Stimulated activated CD8-positive, alpha-beta memory T cell treated with anti-CD3 and anti-CD28 coated beads, Interleukin-7, amount 100 ng/mL, for 1 hour (primary cell): ENCODE results near the gene TCF7L2.

ENCODE experiments used
- DNase-seq, 2 donors: peaks; one replicate each; pipeline ENCODE4 v3.0.0-alpha.2; 2020; ENCODE audit warnings: low read depth in 2 of 2

The TCF7L2 gene

DNA sequence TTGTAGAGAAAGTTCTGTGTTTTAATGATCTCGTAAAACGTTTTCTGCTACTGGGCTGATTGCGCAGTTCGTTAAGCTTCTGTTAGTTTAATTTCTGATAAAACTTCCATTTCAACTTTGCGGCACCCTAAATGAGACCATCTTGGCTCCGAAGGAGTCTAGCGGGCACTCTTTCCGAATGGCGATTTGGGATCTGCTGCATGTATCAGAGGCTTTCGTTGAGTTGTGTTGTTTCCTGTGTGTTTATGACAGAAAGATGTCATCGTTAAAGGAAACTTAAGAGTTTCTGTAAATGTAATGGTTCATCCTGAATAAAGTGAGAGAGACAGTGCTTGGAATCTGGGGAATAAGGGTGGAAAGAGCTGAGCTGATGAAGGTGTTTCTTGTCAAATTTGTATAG is 174.7 kb downstream of the TCF7L2 start:
- DNase-seq: no peak

DNA sequence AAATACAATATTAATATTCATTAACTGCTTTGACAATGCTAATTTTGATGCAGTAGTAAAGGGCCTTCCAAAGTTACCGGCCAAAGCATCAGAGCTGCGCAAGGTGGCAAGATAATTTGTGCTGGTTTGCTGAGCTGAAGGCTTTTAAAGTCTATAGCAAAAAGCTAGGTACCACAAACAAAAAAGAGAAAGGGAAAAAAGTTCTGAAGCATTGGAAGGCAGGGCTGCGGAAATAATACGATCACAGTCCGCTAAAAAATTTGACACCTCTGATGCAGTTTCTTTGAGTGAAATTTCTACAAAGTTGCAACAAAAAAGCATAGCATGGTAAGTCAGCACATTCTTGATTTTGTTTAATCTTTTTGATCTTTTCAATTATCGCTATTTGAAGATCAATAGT is 175.6 kb downstream of the TCF7L2 start:
- no peak for DNase-seq

DNA sequence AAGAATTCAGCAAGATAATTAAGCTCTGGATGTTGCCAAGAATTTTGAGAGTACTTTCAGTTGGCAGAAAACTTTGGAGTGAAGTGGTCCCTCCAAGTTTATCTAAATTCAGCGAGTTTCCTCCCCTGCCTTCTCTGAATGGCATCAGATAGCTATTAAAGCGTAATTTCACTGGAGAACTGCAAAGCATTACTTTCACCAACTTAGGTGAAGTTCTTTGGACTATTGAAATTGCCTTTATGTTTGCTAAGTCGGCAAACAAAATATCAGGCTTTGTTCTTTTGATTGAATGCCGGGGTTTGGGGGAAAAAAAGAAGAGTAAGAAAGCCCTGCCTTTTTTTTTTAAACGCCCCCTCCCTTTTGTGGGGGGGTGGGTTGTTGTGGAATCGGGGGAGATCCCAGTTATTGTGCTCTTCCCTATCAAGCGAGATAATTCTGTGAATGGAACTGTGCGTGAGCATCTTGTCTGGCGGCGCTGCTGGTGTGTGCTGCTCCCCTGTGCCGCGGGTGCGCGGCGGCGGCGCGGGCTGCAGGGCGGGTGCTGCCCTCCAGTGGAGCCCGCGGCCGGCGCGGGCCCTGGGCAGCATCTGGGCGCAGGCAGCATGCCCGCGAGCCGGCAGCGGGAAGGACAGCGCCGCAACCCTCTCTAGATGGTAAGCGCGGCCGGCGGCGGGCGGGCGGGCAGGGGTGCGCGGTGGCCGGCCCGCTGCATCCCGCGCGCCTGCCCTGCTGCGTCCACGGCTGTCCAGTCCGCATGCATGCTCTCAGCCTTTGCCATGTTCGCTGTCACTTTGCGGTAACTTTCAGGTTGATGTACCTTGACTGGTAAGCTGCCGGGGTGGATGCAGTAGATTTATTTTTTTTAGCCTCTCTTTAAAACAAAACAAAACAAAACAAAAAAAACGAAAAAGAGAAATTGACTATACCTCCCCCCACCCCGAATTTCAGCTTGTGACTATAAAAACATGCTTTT is 176.5 kb downstream of the TCF7L2 start:
- DNase-seq: peak; percentile 8 to 9

DNA sequence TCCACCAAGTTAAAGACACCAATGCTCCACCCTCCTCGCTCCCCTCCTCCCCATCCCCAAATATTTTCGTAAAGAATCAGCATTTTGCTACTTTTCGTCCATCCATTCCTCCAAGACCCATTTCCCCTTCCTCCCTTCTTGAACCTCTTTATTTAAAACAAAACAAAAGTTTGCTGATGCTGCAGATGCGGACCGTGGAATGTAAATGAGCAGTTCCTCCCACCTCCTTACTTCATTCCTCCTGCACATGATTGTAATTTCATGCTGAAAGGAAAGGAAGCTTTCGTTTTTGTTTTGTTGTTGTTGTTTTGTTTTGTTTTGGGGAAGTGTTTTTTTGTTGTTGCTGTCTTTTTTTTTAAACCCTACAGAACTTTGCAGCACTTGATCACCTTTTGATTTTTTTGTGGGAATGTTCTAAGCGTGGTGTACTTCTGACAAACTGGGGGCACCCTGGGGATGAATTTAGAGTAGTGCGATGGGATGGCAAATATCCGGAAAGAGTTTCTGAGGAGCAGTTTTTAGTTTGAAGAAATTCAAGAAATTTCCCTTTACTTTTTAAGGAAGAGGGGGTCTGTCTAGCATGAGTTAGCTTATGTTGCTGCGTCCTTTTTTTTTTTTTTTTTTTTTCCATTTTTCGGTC is 177.3 kb downstream of the TCF7L2 start:
- DNase-seq: no peak

DNA sequence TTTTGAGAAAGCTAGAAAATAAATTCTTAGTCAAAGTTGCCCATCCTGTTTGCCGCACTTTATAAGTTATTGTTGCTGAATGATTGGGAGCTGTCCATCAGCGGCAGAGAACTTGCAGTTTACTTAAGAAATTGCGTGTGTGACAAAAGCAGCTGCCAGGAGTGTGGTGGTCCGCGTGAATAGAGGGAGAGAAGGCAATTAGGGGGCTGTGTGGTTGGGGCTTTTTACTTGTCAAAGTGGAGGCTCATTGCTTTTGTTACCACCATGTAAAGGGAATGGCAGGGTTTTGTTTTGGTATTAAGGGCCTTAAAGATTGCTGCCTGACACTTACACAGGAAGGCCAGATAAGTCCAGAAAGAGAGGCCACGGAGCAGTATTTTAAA is 177.8 kb downstream of the TCF7L2 start:
- no peak for DNase-seq

DNA sequence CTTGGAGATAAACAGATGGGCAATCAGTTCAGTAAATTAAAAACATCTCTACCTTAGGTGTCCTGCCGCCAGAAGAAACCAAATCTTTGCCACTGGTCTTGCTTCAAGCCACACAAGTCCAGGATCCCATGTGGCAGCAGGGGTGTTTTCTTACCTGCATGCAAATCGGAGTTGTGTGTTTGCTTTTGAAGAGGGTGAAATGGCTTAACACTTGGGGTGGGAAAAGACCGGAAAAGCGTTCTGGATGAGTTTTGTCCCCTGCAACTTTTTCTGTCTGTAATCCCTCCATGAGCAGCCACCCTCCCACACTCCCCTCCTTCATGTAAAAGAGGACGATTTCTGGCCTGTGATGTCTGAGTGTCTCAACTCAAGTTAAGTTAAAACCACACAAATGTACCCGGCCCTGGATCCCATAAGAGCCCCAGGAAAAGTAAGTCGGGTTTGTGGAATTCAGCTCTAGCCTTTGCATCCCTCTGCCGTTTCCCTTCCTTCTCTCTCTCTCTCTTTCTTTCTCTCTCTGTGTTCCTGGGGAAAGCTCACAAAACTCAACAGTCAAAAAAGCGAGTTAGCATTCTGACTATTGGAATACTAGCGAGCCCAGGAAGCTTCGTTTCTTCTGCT is 178.5 kb downstream of the TCF7L2 start:
- no peak for DNase-seq

DNA sequence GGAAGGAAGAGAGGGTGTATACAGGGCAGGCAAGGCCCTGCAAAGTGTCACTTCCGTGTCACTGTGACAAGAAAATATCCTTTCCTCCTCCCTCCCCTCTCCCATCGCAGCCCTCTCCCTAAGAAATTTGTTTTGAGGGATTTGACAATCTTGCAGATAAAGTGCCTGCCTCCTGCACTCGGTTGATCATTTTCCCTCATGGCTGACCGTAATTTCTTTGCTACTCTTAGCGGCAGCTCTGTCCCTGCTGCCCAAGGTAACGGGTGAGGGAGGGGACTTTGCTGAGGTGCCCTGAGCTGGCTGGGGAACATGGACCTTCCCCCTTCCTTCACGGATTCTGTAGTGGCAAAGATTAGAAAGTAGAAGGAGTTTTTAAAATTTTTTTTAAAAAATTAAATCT is 179.1 kb downstream of the TCF7L2 start:
- no peak for DNase-seq

DNA sequence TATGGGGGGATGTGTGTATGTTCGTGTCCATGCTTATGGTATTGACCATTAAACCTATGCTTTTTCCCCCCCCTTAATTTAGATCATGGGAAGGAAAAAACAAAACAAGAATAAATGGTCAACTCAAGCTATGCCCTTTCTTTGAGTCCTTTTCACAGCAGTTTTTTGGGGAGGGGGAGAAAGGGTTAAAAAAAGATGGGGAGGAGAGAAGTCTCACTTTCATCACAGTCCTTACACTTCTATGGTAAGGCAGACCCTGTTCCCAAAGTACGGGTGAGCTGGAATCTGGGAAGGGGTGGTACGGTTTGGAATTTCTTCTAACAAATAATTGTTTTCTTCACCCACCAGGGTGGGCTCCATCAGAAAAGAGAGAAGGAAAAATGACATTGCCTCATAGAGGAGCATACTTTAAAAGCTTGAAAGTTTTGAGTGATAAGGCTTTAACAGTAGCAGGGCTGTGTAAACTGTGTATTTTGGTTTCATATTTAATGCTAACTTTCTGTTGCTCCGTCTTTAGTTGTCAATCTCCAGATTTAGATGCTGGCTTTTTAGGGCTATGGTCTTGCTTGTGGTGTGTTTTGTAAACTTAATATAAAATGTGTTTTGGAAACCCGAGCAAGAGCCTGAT is 180.1 kb downstream of the TCF7L2 start:
- DNase-seq: no peak

DNA sequence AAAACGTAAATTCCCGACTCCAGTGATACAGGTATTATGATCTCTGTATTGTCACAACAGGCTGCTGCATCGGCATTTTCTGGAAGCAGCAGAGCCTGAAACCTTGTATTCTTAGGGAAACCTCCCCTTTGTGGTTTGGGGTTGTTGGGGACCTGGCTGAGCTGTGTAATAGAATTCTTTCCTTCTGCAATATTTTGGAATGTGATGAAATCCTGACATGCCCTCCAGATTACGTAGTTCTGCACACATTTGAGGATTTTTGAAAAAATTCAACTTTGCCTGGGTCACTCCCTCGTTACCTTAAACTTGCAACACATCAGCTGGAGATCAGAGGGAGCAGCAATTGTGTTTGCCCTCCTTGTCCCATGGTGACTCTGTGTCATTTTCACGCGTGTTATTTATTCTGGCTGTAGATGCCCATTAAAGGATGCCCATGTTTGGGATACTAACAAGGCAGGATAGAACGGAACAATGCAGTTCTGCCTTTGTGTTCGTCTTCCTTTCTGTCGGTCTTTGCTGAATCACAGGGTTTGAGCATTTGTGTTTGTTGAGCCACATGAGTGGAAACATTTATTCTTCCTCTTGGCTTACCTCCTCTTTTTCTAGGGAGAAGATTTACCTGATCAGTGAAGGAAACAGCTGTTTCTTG is 181.7 kb downstream of the TCF7L2 start:
- no peak for DNase-seq

DNA sequence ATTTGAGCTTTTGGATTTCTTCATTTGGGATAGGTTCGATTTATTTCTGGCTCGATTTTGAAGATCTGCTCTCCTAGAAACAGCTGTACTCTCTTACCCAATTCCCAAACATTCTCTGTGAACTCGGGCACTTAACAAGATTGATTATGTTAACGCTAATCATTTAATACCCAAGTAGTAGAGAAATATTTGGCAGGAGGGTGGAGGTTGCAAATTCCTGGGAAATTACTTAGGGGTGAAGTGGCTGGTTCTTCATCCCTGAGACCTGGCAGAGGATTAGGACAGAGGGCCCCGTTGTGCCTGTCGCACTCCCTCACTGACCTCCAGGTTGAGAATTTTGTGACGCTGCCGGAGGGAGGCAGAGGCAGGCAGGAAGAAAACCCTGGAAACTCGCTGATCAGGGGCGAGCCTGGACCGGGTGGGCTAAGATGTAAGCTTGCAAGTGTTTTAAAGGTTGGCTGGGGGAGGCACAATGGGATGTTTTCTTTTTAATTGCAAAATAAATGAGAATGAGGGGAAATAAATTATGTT is 182.6 kb downstream of the TCF7L2 start:
- DNase-seq: no peak

DNA sequence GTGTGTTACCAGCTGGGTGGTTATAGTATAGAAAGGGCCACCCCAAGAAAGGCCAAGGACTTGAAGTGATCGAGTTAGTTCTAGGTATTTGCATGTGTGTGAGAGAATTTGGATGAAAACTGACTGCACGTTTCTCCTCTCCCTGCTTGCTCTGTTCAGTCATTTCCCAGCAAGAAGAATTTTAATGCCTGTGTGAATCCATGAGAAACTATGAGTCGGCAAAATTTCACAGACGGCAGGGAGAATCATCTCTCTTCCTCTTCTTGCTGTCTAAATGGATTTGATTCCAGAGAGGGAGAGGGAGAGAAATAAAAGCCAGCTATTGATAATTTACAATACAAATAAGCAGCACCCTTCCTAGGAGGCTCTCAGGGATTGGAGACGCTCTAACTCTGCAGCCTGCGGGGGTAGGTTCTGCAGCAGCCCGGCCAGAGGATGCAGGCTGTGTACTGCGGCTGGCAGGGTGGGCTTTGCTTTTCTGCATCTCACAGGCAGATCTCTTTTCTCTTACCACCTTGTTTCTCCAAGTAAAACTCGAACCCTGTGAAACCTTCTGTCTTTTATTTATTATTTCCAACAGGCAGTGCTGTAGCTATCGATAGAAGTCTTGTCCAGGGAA is 183.6 kb downstream of the TCF7L2 start:
- DNase-seq: no peak

DNA sequence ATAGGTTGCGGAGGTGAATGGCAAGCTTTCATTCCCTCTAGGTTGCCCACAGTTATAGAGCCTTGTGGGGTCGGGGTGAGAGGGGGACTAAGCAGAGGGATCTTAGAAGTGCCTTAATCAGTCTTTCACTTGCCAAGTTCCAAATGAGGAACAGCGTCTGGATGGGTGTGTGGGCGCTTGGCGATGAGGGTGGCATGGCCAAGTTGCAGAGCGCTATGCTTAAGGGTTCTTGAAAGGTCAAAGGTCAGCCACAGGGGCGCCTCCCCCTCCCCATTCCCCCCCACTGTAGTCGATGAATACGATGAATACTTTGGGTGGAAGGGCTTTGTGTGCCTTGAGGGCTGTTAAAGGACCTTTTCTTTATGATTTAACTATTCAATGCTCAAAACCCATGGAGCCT is 185.0 kb downstream of the TCF7L2 start:
- DNase-seq: no peak

DNA sequence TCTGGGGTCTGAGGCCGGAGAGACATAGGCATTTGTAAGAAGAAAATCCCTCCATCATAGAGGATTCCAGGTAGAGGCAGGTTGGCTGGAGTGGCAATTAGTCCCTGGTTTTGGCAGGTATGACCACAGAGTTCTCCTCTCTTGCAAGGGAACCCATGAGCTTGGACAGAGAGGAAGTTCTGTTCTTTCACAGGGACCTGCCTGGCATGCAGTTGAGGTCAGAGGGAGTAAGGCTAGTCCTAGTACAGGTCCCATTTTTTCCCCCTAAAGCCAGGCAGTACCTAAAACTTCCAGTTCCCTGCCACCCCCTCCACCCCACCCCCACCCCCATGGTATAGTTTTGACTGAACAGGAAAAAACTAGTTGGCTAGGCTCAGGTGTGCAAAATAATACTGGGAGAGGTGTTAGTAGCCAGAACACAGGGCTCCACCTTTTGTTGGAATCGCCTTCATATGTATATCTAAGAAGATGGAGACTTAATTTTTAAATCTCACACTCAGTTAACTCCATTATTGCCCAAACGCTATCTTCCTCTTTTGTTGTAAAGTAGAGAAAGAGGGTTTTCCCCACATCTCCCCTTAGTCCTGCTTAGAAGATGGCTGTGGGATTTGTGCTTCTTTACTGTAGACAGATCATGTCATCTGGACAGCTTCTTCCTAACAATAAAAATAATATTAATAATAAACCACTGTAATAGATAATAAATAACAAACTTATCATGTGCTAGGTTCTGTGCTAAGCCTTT is 188.1 kb downstream of the TCF7L2 start:
- DNase-seq: no peak

DNA sequence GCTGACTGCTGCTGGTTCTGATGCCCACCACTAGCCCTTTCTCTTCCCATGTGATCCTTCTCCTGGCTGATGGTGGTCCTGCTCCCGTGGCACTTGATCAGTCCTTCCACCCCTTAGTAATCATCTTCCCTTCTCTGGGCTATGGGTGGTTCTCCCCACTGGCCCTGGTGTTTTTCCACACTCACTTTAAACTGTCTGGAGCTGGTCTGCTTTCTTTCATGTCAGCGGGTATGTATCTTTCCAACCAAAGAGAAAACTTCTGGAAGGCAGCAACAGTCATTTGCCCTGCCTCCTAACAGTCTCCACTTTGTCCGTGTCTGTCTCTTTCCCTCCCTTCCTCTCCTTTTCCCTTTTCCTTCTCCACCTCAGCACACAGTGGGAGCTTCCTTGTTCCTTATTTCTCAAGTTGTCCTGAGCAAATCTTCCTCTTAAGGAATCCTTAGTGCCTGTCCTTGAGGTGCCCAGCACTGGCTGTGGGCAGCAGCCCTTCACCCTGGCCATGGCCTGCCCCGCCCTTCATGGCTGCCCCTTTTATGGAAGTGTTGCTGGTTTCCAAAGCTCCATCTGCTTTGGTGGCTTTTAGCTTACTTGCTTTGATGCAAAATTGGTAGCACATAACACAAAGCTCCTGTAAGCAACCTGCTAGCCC is 189.0 kb downstream of the TCF7L2 start:
- no peak for DNase-seq

DNA sequence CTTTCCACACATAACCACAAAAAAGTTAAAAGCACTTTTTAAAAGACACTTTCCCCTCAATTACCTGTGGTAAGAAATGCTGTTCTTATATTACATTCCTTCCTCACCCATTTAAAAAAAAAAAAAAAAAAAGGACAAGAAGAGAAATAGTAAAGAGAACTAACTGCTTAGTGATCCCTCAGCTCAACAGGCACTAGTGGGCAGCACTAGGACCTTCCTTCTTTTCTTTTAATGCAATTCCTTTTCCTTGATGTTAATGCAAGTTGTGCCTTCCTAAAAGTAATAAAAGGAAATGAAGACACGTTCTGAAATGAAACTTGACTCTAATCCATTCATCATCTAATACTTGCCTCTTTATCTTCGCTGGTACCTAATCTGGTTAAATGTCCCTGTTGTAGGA is 189.7 kb downstream of the TCF7L2 start:
- no peak for DNase-seq

DNA sequence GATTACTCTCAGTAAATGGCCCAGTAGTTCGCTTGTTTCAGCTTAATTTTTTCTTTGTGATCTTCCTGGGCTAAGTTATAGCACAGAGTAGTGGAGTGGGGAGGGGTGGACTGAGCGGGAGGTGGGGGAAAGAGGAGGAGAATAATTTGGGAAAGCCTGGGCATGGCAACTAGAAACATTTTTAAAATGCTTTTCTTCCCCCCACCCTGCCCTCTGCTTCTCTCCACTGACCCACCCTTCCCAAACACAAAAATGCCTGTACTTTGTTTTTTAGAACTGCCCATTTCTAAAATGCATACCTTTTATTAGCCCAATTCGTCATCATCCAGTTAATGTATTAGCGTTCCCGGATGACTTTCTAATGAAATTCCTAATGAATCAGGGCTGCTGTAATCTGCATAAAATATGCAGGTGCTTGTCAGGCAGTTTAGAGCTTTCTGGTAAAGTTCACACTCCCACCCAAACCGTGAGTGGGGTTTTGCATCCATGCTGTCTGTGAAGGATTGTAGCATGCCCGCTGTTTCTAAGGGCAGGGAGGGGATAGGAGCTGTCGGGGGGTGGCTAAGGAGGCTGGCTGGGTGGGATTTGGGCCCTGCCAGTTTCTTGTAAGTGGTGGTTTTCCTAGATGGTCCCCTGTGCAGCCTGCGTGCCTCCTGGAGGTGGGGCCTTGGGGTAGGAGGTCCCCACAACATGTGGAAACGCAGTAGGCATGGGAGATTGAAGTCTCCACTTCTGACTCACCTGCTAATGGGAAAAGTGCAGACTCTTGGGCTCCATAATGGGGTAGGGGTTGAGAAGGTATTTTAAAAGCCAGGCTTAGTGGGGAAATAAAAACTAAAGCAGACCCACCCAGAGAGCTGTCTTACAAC is 190.3 kb downstream of the TCF7L2 start:
- DNase-seq: no peak

DNA sequence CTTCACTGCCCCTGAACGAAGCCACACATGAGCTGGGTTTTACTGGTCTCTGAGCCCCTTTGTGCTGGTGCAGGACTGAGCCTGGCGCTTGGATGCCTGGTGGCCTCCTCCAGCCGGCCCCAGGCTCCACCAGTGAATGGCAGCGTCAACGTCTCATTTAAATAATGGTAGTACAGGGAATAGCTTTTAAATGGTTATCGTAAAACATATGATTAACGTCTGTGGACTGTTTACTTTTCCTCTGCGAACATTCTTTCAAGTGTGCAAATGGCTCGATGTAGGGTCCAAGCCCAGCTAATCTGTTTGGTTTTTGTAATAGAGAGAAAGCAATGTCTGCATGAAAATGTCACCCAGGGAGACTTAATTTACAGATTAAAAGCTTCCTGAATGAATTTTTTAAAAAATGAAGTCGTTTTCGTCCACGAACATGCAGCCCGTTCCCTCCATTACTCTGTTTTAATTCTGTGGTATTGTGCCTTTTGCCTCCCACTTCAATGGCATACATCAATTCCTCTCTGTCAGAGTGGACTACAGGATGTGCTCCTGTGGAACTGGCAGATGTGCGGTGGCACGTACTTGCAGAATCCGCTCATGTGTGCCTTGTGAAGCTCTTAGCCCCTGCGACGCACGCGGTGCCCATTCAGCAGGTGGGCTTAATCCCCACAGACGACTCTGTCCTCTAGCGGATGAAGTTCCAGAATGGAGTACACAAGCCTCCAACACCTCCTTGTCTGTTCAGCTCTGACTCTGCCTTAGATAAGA is 192.7 kb downstream of the TCF7L2 start:
- no peak for DNase-seq

DNA sequence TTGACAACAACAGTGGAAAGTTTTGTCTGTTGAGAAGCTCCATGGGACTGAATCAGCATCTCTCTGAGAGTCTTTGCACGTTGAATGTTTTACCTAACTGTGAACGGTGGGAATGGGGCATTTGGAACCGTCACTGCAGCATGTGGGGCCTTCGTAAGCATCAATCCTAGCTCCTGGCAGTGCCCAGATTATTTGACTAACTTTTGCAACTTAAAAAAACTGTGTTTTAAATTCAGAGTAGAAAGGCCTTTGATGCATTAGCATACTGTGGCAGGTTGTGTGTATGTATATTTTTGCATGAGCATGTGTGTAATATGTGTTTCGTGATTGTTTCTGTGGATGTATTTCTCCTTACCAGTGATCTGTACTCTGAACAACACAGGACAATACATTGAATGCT is 194.5 kb downstream of the TCF7L2 start:
- no peak for DNase-seq
